ENCODE data around the gene BRICD5.

DNA sequence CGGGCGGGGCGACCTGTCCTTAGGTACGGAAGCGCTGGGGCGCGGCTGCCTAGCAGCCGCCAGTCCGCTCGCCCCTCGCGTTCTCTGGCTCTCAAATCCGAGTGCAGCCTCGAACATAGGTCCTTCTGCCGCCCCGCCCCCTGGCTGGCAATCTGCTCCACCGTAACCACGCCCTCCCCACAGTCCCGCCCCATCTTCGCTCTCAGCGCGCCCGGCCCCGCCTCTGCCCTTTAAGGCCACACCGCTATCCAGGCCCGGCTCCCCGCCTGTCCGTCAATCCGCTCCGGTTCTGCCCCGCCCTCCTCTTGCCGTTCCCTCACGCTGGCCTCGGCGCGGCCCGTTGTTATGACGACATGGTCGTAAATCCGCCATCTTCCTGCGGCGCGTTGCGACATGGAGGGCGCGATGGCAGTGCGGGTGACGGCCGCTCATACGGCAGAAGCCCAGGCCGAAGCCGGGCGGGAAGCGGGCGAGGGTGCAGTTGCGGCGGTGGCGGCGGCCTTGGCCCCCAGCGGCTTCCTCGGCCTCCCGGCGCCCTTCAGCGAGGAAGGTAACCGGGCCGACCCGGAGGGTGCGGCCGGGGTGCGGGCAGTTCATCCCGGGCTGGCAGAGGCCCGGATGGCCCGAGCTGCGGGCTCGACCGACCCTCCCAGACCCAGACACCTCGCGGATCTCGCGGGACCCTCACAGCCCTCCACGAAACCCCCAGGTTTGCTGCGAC, 12.7 kb upstream of the BRICD5 start, which contains the start of gene E4F1:
- no peak for TF ChIP-seq FOS (IDR thresholded peaks at IDR 0.05; ENCODE audit: low read depth, low read length)
- TF ChIP-seq, protein P1, sequence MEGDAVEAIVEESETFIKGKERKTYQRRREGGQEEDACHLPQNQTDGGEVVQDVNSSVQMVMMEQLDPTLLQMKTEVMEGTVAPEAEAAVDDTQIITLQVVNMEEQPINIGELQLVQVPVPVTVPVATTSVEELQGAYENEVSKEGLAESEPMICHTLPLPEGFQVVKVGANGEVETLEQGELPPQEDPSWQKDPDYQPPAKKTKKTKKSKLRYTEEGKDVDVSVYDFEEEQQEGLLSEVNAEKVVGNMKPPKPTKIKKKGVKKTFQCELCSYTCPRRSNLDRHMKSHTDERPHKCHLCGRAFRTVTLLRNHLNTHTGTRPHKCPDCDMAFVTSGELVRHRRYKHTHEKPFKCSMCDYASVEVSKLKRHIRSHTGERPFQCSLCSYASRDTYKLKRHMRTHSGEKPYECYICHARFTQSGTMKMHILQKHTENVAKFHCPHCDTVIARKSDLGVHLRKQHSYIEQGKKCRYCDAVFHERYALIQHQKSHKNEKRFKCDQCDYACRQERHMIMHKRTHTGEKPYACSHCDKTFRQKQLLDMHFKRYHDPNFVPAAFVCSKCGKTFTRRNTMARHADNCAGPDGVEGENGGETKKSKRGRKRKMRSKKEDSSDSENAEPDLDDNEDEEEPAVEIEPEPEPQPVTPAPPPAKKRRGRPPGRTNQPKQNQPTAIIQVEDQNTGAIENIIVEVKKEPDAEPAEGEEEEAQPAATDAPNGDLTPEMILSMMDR (conservative IDR thresholded peaks at IDR 0.05; ENCODE audit: low read depth, low read length), result no peak

Data from IMR-90 (cell line).